Neuronal stem cell (in vitro differentiated cells): ENCODE measurements around the gene UBAC2.

Experiments
- DNase-seq: peaks from one replicate; pipeline ENCODE4 v3.0.0-alpha.2; 2013; ENCODE audit warnings: low spot score
- H2AFZ ChIP-seq: one replicate; pipeline ENCODE4 v1.6.1; 2013; ENCODE audit warnings: mild to moderate bottlenecking, low read length, inconsistent platforms
- H2AK5ac ChIP-seq: 2 replicates; pipeline ENCODE4 v1.6.1; 2013; ENCODE audit warnings: low read depth, mild to moderate bottlenecking, inconsistent platforms, low read length, moderate library complexity, mixed read lengths
- H2BK120ac ChIP-seq: 2 replicates; pipeline ENCODE4 v1.6.1; 2013; ENCODE audit warnings: low read depth, mild to moderate bottlenecking, inconsistent platforms, low read length, moderate library complexity, mixed read lengths
- H2BK12ac ChIP-seq: one replicate; pipeline ENCODE4 v1.6.1; 2013; ENCODE audit warnings: low read length, inconsistent platforms
- H2BK15ac ChIP-seq: 2 replicates; pipeline ENCODE4 v1.6.1; 2013; ENCODE audit warnings: mild to moderate bottlenecking, low read length, inconsistent platforms, mixed read lengths
- H2BK5ac ChIP-seq: one replicate; pipeline ENCODE4 v1.6.1; 2013; ENCODE audit warnings: inconsistent platforms, mild to moderate bottlenecking, low read length, moderate library complexity
- H3K14ac ChIP-seq: one replicate; pipeline ENCODE4 v1.6.1; 2013; ENCODE audit warnings: low read length, inconsistent platforms
- H3K18ac ChIP-seq: 2 replicates; pipeline ENCODE4 v1.6.1; 2013; ENCODE audit warnings: low read length, inconsistent platforms
- H3K23ac ChIP-seq: 2 replicates; pipeline ENCODE4 v1.6.1; 2013; ENCODE audit warnings: low read depth, mild to moderate bottlenecking, mixed read lengths, low read length, inconsistent platforms; ENCODE audit not compliant: poor library complexity
- H3K27ac ChIP-seq: replicated peaks from 3 replicates; pipeline ENCODE4 v1.5.1; 2013; ENCODE audit warnings: low read length, inconsistent platforms
- H3K27me3 ChIP-seq, 3 experiments: 2 replicates each; pipeline ENCODE4 v1.6.1; 2013; ENCODE audit warnings: low read length in 3 of 3, mild to moderate bottlenecking in 2 of 3, inconsistent platforms in 1 of 3, low read depth in 1 of 3, mixed read lengths in 1 of 3, moderate library complexity in 1 of 3; ENCODE audit not compliant: control insufficient read depth in 3 of 3, insufficient read depth in 3 of 3
- H3K36me3 ChIP-seq, 2 donors: replicated peaks in 1 of 2; 2 replicates each; pipeline ENCODE4 v1.6.1; 2013; ENCODE audit warnings: low read length in 2 of 2; ENCODE audit not compliant: control insufficient read depth in 2 of 2, insufficient read depth in 2 of 2
- H3K4ac ChIP-seq: 2 replicates; pipeline ENCODE4 v1.6.1; 2013; ENCODE audit warnings: inconsistent platforms, mild to moderate bottlenecking, low read length, moderate library complexity
- H3K4me1 ChIP-seq, 2 donors: 1 replicate in 1 of 2; 2 replicates in 1 of 2; pipeline ENCODE4 v1.6.1; 2013; ENCODE audit warnings: low read length in 2 of 2, low read depth in 1 of 2; ENCODE audit not compliant: control insufficient read depth in 2 of 2, insufficient read depth in 1 of 2
- H3K4me2 ChIP-seq: one replicate; pipeline ENCODE4 v1.6.1; 2013; ENCODE audit warnings: mild to moderate bottlenecking, low read length, inconsistent platforms; ENCODE audit not compliant: insufficient read depth, poor library complexity, severe bottlenecking
- H3K4me3 ChIP-seq, 2 donors: 2 replicates each; pipeline ENCODE4 v1.5.1; 2013; ENCODE audit warnings: low read length in 2 of 2, mild to moderate bottlenecking in 2 of 2, inconsistent platforms in 1 of 2, moderate library complexity in 1 of 2
- H3K79me1 ChIP-seq: one replicate; pipeline ENCODE4 v1.6.1; 2013; ENCODE audit warnings: low read depth, mild to moderate bottlenecking, inconsistent platforms, low read length, moderate library complexity
- H3K9ac ChIP-seq: one replicate; pipeline ENCODE4 v1.6.1; 2013; ENCODE audit warnings: mild to moderate bottlenecking, low read depth, low read length, inconsistent platforms; ENCODE audit not compliant: poor library complexity
- H3K9me3 ChIP-seq, 2 donors: replicated peaks in 1 of 2; 2 replicates each; pipeline versions ENCODE3 to v1.6.1; 2013; ENCODE audit warnings: low read length in 2 of 2, mild to moderate bottlenecking in 2 of 2, inconsistent platforms in 1 of 2, low read depth in 1 of 2, mixed read lengths in 1 of 2, moderate library complexity in 1 of 2; ENCODE audit not compliant: control insufficient read depth in 2 of 2, insufficient read depth in 1 of 2
- H4K8ac ChIP-seq: one replicate; pipeline ENCODE4 v1.6.1; 2013; ENCODE audit warnings: low read depth, mild to moderate bottlenecking, inconsistent platforms, low read length, moderate library complexity
- H4K91ac ChIP-seq: one replicate; pipeline ENCODE4 v1.6.1; 2013; ENCODE audit warnings: low read length, low read depth, mild to moderate bottlenecking, inconsistent platforms; ENCODE audit not compliant: poor library complexity
- WGBS, 2 donors: extraction: QIAGEN DNeasy Blood & Tissue Kit; methylation state at CpG; one replicate each; pipeline ENCODE4 v1.1.7; 2013; ENCODE audit warnings: missing lambda C conversion rate in 2 of 2, mixed read lengths in 1 of 2; ENCODE audit not compliant: insufficient read length in 2 of 2, insufficient replicate concordance in 1 of 2; ENCODE audit errors: extremely low coverage in 2 of 2; 5-methylcytosine and 5-hydroxymethylcytosine counted together

UBAC2 gene

DNA sequence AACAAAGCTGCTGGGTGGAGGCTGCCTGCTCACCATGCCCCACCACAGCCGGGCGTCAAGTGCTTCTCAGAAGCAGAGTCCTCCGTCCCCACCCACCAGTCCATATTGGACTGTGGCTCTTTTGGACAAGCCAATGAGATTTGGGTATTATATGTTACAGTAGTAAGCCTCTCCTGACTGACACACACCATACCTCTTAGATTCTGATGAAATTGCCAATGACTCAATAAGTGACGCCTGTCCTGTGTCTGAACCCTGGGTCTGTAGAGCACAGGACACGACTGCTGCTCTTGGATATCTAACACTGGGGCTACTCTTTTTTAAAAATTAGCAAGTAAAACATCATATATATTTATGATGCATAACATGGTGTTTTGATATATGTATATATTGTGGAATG is 44.8 kb upstream of the UBAC2 start:
- H2AK5ac ChIP-seq: no peak overlapping the region
- H2BK5ac ChIP-seq: no peak overlapping the region
- H3K14ac ChIP-seq: no peak overlapping the region
- no peak overlapping the region for H3K27ac ChIP-seq
- H2BK120ac ChIP-seq: no peak overlapping the region
- no peaks in the 10 kb centered on the region for H3K79me1 ChIP-seq
- no peak overlapping the region for H2AFZ ChIP-seq
- no peak overlapping the region for H3K18ac ChIP-seq
- no peak overlapping the region for H3K4ac ChIP-seq
- no peak overlapping the region for H2BK12ac ChIP-seq
- H4K91ac ChIP-seq: no peak overlapping the region
- no peaks in the 10 kb centered on the region for H3K36me3 ChIP-seq
- WGBS, 2 donors: no CpG with 5 or more reads among the region's 5 CpGs
- H4K8ac ChIP-seq: no peak overlapping the region
- H3K4me3 ChIP-seq: no peak overlapping the region
- H3K4me1 ChIP-seq: no peaks in the 10 kb centered on the region
- peaks cover 0 to 9% (median 0%) of the 10 kb centered on the region in 3 experiments for H3K27me3 ChIP-seq
- DNase-seq: no peak
- no peak overlapping the region for H3K9ac ChIP-seq
- no peaks in the 10 kb centered on the region for H3K9me3 ChIP-seq
- H2BK15ac ChIP-seq: no peak overlapping the region
- H3K23ac ChIP-seq: no peak overlapping the region
- no peak overlapping the region for H3K4me2 ChIP-seq

DNA sequence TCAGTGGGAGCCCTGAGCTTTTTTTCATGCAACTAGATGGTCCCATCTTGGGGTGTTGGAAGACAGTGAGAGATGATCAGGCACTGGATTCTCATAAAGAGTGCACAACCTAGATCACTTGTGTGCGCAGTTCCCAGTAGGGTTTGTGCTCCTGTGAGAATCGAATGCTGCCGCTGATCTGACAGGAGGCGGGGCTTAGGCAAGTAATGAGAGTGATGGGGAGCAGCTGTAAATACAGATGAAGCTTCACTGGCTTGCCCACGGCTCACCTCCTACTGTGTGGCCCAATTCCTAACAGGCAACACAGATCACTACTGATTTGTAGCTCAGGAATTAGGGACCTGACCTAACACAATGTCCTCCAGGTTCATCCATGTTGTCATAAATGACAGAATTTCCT is 43.6 kb upstream of the UBAC2 start:
- Histone ChIP-seq H3K36me3 (no peaks in the 10 kb centered on the region), H2AFZ (no peak overlapping the region), H3K9ac (no peak overlapping the region), H3K4me2 (no peak overlapping the region), H3K79me1 (no peaks in the 10 kb centered on the region), H2BK120ac (no peak overlapping the region), H2BK5ac (no peak overlapping the region), H3K27ac (no peak overlapping the region), H3K27me3 (peaks cover 0 to 8% (median 0%) of the 10 kb centered on the region in 3 experiments), H4K91ac (no peak overlapping the region), H3K23ac (no peak overlapping the region), H3K9me3 (no peaks in the 10 kb centered on the region), H3K18ac (no peak overlapping the region), H3K14ac (no peak overlapping the region), H3K4ac (no peak overlapping the region), H3K4me1 (no peaks in the 10 kb centered on the region), H2BK12ac (no peak overlapping the region), H2AK5ac (no peak overlapping the region), H4K8ac (no peak overlapping the region), H2BK15ac (no peak overlapping the region), H3K4me3 (no peak overlapping the region)
- no CpG with 5 or more reads among the region's 5 CpGs for WGBS, 2 donors
- DNase-seq: no peak

DNA sequence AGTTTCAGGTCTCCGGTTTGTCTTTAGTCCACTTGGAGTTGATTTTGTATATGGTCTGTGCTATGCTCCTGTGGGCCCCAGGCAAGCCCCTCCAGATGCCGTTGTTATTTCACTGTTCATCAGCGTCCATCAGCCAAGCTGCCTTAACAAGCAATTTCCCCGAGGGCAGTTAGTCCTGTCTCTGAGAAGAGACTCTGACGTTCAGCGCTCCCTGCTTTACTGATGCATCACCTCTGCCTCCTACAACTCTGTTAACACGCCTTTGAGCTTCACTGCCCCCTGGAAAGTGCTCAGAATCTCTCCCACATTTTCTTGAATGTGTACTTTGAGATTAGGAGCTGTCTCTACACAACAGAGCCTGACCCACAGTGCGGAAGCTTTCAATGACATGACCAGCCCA is 41.8 kb upstream of the UBAC2 start:
- Histone ChIP-seq H2BK12ac (no peak overlapping the region), H3K14ac (no peak overlapping the region), H3K27me3 (peaks cover 0 to 7% (median 0%) of the 10 kb centered on the region in 3 experiments), H3K4me2 (no peak overlapping the region), H2AFZ (no peak overlapping the region), H3K9ac (no peak overlapping the region), H3K4me1 (peaks cover 0 to 2% of the 10 kb centered on the region in 2 donors), H3K18ac (no peak overlapping the region), H3K9me3 (no peaks in the 10 kb centered on the region), H3K23ac (no peak overlapping the region), H3K27ac (no peak overlapping the region), H2AK5ac (no peak overlapping the region), H2BK120ac (no peak overlapping the region), H2BK5ac (no peak overlapping the region), H2BK15ac (no peak overlapping the region), H4K91ac (no peak overlapping the region), H3K4me3 (no peak overlapping the region), H3K4ac (no peak overlapping the region), H3K36me3 (no peaks in the 10 kb centered on the region), H3K79me1 (no peaks in the 10 kb centered on the region), H4K8ac (no peak overlapping the region)
- WGBS, 2 donors: no CpG with 5 or more reads among the region's 8 CpGs
- DNase-seq: no peak

DNA sequence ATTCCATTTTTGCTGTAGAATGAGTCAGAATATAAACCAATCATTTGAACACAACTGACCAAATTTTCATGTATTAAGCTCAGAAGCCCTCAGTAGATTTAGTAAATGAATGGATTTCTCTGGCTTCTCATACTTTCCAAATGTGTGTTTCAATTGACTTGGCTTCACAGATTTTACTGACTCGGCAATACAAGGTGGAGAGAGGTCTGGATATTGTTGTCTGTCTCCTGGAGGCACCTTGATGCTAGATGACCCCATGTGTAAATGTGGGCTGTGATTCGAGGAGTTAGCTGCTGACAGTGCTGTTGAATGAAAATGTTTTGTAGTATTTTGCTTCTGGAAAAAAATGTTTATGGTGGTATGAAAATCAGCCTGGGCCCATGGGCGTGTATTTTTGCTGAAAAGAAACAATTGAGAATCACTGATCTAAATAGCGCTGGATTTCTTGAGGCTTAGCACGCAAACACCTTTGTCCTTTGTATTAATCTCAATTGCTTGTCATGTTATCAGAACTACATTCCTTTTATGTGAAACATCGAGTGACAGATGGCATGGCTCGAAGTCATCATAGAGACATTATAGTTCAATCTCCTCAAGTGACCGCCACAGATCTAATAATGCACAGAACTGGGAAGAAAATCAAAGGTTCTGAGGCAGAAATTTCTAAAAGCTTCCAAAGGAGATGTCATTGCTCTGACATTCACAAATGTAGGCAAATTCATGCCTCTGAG is 41.2 kb upstream of the UBAC2 start:
- no CpG with 5 or more reads among the region's 8 CpGs for WGBS, 2 donors
- H4K8ac ChIP-seq: no peak overlapping the region
- H2BK12ac ChIP-seq: no peak overlapping the region
- H3K9me3 ChIP-seq: no peaks in the 10 kb centered on the region
- H3K4me2 ChIP-seq: no peak overlapping the region
- no peak overlapping the region for H3K9ac ChIP-seq
- H2AFZ ChIP-seq: no peak overlapping the region
- H2AK5ac ChIP-seq: no peak overlapping the region
- H3K27ac ChIP-seq: no peak overlapping the region
- H3K14ac ChIP-seq: no peak overlapping the region
- no peak for DNase-seq
- H3K79me1 ChIP-seq: no peaks in the 10 kb centered on the region
- H2BK120ac ChIP-seq: no peak overlapping the region
- H3K4ac ChIP-seq: no peak overlapping the region
- H3K23ac ChIP-seq: no peak overlapping the region
- no peaks in the 10 kb centered on the region for H3K36me3 ChIP-seq
- H3K18ac ChIP-seq: no peak overlapping the region
- H4K91ac ChIP-seq: no peak overlapping the region
- peaks cover 0 to 7% (median 0%) of the 10 kb centered on the region in 3 experiments for H3K27me3 ChIP-seq
- H2BK5ac ChIP-seq: no peak overlapping the region
- H3K4me3 ChIP-seq: no peak overlapping the region
- H2BK15ac ChIP-seq: no peak overlapping the region
- H3K4me1 ChIP-seq: peaks cover 0 to 2% of the 10 kb centered on the region in 2 donors
